Measurements from ENCODE around the gene BBS2. TPM values are rescaled to one million over a fixed set of nuclear protein-coding genes. Genes with fewer than 3 reads are reported as not detected.

BBS2 gene
- total RNA-seq, 3 donors from 2014 or later: 42.6 to 80.5 (median 56.2) TPM

- Histone ChIP-seq H3K27ac (no peak overlapping the region), H3K36me3 (no peaks in the 10 kb centered on the region), H3K9me3 (no peaks in the 10 kb centered on the region), H3K4me1 (no peaks in the 10 kb centered on the region), H3K27me3 (no peaks in the 10 kb centered on the region), H3K4me3 (no peak overlapping the region)
- intact Hi-C loops (cut with DNase I; ENCODE audit: low total_unique reads): no loop called here
- DNase-seq (ENCODE audit: low spot score in 2 of 2): no peak
- TF ChIP-seq POLR2AphosphoS5 (IDR thresholded peaks at IDR 0.05) (no peak), POLR2A (IDR thresholded peaks at IDR 0.05) (no peak)
- TF ChIP-seq, protein P1, sequence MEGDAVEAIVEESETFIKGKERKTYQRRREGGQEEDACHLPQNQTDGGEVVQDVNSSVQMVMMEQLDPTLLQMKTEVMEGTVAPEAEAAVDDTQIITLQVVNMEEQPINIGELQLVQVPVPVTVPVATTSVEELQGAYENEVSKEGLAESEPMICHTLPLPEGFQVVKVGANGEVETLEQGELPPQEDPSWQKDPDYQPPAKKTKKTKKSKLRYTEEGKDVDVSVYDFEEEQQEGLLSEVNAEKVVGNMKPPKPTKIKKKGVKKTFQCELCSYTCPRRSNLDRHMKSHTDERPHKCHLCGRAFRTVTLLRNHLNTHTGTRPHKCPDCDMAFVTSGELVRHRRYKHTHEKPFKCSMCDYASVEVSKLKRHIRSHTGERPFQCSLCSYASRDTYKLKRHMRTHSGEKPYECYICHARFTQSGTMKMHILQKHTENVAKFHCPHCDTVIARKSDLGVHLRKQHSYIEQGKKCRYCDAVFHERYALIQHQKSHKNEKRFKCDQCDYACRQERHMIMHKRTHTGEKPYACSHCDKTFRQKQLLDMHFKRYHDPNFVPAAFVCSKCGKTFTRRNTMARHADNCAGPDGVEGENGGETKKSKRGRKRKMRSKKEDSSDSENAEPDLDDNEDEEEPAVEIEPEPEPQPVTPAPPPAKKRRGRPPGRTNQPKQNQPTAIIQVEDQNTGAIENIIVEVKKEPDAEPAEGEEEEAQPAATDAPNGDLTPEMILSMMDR (IDR thresholded peaks at IDR 0.05): no peak
Measured at GRCh38 chr16:56478281-56479049, 41.4 kb downstream of the BBS2 start.

DNA sequence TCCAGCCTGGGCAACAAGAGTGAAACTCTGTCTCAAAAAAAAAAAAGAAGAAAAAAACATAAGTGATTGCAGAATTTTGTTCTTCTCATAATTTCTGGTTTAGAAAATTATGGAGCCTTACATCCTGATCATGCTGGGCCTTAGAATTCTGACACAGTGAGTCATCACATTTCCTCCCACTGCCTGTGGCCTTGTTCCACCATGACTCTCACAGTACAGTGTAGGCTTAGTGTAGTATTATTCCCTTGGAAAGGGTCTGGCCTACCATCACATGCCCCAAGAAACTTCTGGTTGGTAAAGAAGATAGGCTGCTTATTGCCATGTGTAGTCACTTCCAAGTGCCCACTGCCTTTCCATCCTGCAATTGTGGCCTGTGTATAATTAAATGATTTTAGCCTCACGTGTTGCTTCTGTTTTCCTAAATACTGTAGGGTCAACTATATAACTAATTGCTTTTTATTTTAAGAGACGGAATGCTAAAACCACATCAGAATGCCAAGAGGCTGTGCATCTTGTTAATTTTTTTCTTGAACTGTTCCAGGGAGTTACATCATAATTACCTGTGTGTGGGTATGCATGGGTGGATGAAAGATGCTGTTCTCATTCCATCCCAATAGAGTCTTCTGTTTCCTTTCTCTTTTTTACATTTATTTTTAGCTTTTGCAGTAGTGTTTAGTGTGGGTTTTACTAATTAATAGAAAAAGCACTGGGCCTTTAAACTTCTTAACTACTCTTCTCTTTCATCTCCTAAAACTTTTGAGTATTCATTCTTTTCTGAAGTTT is 42.5 kb downstream of the BBS2 start:
- H3K9me3 ChIP-seq: no peaks in the 10 kb centered on the region
- DNase-seq (ENCODE audit: low spot score in 2 of 2): no peak
- H3K27ac ChIP-seq: no peak overlapping the region
- intact Hi-C loops (cut with DNase I; ENCODE audit: low total_unique reads): no loop called here
- no peaks in the 10 kb centered on the region for H3K27me3 ChIP-seq
- H3K4me3 ChIP-seq: no peak overlapping the region
- H3K4me1 ChIP-seq: no peaks in the 10 kb centered on the region
- TF ChIP-seq, protein P1 (IDR thresholded peaks at IDR 0.05): no peak
- TF ChIP-seq POLR2A (IDR thresholded peaks at IDR 0.05): no peak
- no peak for TF ChIP-seq POLR2AphosphoS5 (IDR thresholded peaks at IDR 0.05)
- H3K36me3 ChIP-seq: no peaks in the 10 kb centered on the region

- Histone ChIP-seq H3K4me1 (no peaks in the 10 kb centered on the region), H3K9me3 (no peaks in the 10 kb centered on the region), H3K4me3 (no peak overlapping the region), H3K36me3 (no peaks in the 10 kb centered on the region), H3K27me3 (no peaks in the 10 kb centered on the region), H3K27ac (no peak overlapping the region)
- TF ChIP-seq POLR2AphosphoS5 (IDR thresholded peaks at IDR 0.05) (no peak), POLR2A (IDR thresholded peaks at IDR 0.05) (no peak)
- TF ChIP-seq, protein P1 (IDR thresholded peaks at IDR 0.05): no peak
- intact Hi-C loops (cut with DNase I; ENCODE audit: low total_unique reads): no loop called here
- no peak for DNase-seq (ENCODE audit: low spot score in 2 of 2)
Measured at GRCh38 chr16:56475201-56475600, 44.6 kb downstream of the BBS2 start.

- no peaks in the 10 kb centered on the region for H3K9me3 ChIP-seq
- no peaks in the 10 kb centered on the region for H3K4me1 ChIP-seq
- H3K4me3 ChIP-seq: no peak overlapping the region
- H3K27me3 ChIP-seq: no peaks in the 10 kb centered on the region
- H3K27ac ChIP-seq: no peak overlapping the region
- no peaks in the 10 kb centered on the region for H3K36me3 ChIP-seq
- TF ChIP-seq POLR2A (IDR thresholded peaks at IDR 0.05): no peak
- TF ChIP-seq, protein P1 (IDR thresholded peaks at IDR 0.05): no peak
- TF ChIP-seq POLR2AphosphoS5 (IDR thresholded peaks at IDR 0.05): no peak
- DNase-seq (ENCODE audit: low spot score in 2 of 2): no peak
- intact Hi-C loops (cut with DNase I; ENCODE audit: low total_unique reads): no loop called here
Measured at GRCh38 chr16:56470666-56471065, 49.2 kb downstream of the BBS2 start.

- no peak for DNase-seq (ENCODE audit: low spot score in 2 of 2)
- Histone ChIP-seq H3K36me3 (no peaks in the 10 kb centered on the region), H3K9me3 (no peaks in the 10 kb centered on the region), H3K4me1 (no peaks in the 10 kb centered on the region), H3K27me3 (no peaks in the 10 kb centered on the region), H3K27ac (no peak overlapping the region), H3K4me3 (no peak overlapping the region)
- intact Hi-C loops (cut with DNase I; ENCODE audit: low total_unique reads): no loop called here
- no peak for TF ChIP-seq POLR2AphosphoS5 (IDR thresholded peaks at IDR 0.05)
- TF ChIP-seq, protein P1 (IDR thresholded peaks at IDR 0.05): no peak
- TF ChIP-seq POLR2A (IDR thresholded peaks at IDR 0.05): no peak
Measured at GRCh38 chr16:56470232-56470631, 49.6 kb downstream of the BBS2 start.
